HL-60/S4 treated with retinoic acid at 250 ng/mL for 4 days and 3 days (cell line): Measurements from ENCODE around the gene MFNG.

Source experiments
- in situ Hi-C: fragments of 300-500 bp; cut with MboI; formaldehyde crosslinking; loops from 2 replicates; pipeline ENCODE4 v1.7.0; 2022; ENCODE audit warnings: low sequenced_read_pairs

Gene MFNG

GRCh38 chr22:37476389-37477329, 9.5 kb downstream of the MFNG start:
- in situ Hi-C loops: no loop called here

- in situ Hi-C loops: loop anchor here (25.0 kb wide), 1 partner anchor 937 kb away; the partner anchor contains the start of gene EIF3D
Measured at GRCh38 chr22:37474447-37475090, 11.6 kb downstream of the MFNG start.

- in situ Hi-C loops: loop anchor here (25.0 kb wide), 1 partner anchor 936 kb away; the partner anchor contains the start of gene EIF3D
Measured at GRCh38 chr22:37473437-37473946, 12.7 kb downstream of the MFNG start.

- in situ Hi-C loops: loop anchor here (25.0 kb wide), 1 partner anchor 935 kb away; the partner anchor contains the start of gene EIF3D
Measured at GRCh38 chr22:37472418-37473006, 13.7 kb downstream of the MFNG start.

GRCh38 chr22:37471727-37472417, 14.3 kb downstream of the MFNG start:
- in situ Hi-C loops: loop anchor here (25.0 kb wide), 1 partner anchor 935 kb away; the partner anchor contains the start of gene EIF3D

- in situ Hi-C loops: loop anchor here (25.0 kb wide), 1 partner anchor 933 kb away; the partner anchor contains the start of gene EIF3D
Measured at GRCh38 chr22:37470087-37470445, 16.1 kb downstream of the MFNG start.

- in situ Hi-C loops: loop anchor here (25.0 kb wide), 1 partner anchor 932 kb away; the partner anchor contains the start of gene EIF3D
Measured at GRCh38 chr22:37469416-37470086, 16.6 kb downstream of the MFNG start.

GRCh38 chr22:37468201-37468695, 17.9 kb downstream of the MFNG start:
- in situ Hi-C loops: loop anchor here (25.0 kb wide), 1 partner anchor 931 kb away; the partner anchor contains the start of gene EIF3D

- in situ Hi-C loops: loop anchor here (25.0 kb wide), 1 partner anchor 930 kb away; the partner anchor contains the start of gene EIF3D
Measured at GRCh38 chr22:37467391-37467955, 18.7 kb downstream of the MFNG start.

GRCh38 chr22:37464181-37464580, 22.0 kb downstream of the MFNG start:
- in situ Hi-C loops: loop anchor here (25.0 kb wide), 1 partner anchor 927 kb away; the partner anchor contains the start of gene EIF3D

GRCh38 chr22:37462983-37463382, 23.2 kb downstream of the MFNG start:
- in situ Hi-C loops: loop anchor here (25.0 kb wide), 1 partner anchor 926 kb away; the partner anchor contains the start of gene EIF3D

- in situ Hi-C loops: loop anchor here (25.0 kb wide), 1 partner anchor 925 kb away; the partner anchor contains the start of gene EIF3D
Measured at GRCh38 chr22:37462436-37462835, 23.7 kb downstream of the MFNG start.

- in situ Hi-C loops: loop anchor here (25.0 kb wide), 1 partner anchor 925 kb away; the partner anchor contains the start of gene EIF3D
Measured at GRCh38 chr22:37461961-37462360, 24.2 kb downstream of the MFNG start.

- in situ Hi-C loops: loop anchor here (25.0 kb wide), 1 partner anchor 923 kb away; the partner anchor contains the start of gene EIF3D
Measured at GRCh38 chr22:37460684-37461083, 25.5 kb downstream of the MFNG start.

- in situ Hi-C loops: loop anchor here (5.0 to 25.0 kb wide), 2 partner anchors 137 to 922 kb away; partner anchors contain the start of gene EIF3D
Measured at GRCh38 chr22:37459206-37459605, 27.0 kb downstream of the MFNG start.

- in situ Hi-C loops: loop anchor here (5.0 to 25.0 kb wide), 2 partner anchors 135 to 920 kb away; partner anchors contain the start of gene EIF3D
Measured at GRCh38 chr22:37457093-37457893, 28.9 kb downstream of the MFNG start.

GRCh38 chr22:37456346-37456745, 29.8 kb downstream of the MFNG start:
- in situ Hi-C loops: loop anchor here (5.0 to 25.0 kb wide), 2 partner anchors 134 to 919 kb away; partner anchors contain the start of gene EIF3D
